ENCODE results near the gene L3MBTL3.

L3MBTL3 gene

DNA sequence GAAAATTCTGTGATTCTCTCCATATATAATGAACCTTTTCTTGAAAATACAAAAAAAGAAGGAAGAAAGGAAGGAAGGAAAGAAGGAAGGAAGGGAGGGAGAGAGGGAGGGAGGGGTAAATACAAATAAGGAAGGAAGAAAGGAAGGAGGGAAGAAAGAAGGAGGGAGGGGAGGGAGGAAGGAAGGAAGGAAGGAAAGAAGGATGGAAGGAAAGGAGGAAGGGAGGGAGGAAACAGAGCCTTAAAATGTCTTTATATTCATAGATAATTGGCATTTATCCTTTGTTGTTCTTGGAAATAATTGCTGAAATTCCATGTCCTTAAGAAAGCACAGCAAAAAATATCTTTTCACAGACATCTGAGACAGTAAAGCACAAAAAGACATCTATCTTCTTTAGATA lies 164.1 kb downstream of the L3MBTL3 start:
- no peak for TF ChIP-seq ZFX (IDR thresholded peaks at IDR 0.05; ENCODE audit: borderline replicate concordance)
- TF ChIP-seq, protein P1, sequence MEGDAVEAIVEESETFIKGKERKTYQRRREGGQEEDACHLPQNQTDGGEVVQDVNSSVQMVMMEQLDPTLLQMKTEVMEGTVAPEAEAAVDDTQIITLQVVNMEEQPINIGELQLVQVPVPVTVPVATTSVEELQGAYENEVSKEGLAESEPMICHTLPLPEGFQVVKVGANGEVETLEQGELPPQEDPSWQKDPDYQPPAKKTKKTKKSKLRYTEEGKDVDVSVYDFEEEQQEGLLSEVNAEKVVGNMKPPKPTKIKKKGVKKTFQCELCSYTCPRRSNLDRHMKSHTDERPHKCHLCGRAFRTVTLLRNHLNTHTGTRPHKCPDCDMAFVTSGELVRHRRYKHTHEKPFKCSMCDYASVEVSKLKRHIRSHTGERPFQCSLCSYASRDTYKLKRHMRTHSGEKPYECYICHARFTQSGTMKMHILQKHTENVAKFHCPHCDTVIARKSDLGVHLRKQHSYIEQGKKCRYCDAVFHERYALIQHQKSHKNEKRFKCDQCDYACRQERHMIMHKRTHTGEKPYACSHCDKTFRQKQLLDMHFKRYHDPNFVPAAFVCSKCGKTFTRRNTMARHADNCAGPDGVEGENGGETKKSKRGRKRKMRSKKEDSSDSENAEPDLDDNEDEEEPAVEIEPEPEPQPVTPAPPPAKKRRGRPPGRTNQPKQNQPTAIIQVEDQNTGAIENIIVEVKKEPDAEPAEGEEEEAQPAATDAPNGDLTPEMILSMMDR (IDR thresholded peaks at IDR 0.05): no peak
- H3K27ac ChIP-seq: no peak overlapping the region

DNA sequence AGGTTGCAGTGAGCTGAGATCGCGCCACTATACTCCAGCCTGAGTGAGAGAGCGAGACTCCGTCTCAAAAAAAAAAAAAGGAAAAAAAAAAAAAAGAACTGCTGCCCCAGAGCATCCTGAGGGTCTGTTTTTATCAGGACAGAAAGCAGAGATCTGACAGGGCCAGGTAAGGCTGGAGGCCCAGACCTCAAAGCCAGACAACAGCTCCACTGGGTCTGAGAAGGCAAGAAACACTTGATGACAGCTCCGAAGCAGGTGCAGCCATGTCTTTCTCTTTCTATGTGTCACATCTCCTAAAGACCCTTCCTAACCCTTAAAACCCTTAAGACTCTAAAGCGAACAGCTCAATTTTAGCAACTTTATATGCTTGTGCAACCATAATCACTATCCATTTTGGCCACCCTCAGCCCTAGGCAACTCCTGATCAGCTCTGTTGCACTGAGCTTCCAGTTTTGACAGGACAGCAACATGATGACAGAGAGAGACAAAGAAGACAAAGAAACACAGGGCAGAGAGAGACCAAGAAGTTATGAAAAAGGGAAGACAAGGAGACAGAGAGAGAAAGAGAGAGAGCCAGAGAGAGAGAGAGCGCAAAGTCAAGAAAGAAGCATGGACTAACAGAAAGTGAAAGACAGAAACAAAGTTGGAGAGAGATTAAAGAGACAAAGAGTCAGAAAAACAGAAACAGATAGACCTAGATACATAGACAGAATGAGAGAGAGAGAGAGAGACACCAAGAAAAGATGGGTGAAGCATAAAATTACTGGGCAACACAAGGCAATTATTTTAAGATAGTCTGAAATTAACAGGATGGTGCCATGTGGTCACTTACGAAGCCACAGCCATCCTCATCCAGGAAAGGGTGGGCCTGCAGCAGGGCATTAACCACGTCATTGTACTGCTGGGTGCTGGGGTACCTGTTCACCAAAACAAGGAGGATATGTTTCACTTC lies 165.2 kb downstream of the L3MBTL3 start:
- no peak for TF ChIP-seq ZFX (IDR thresholded peaks at IDR 0.05; ENCODE audit: borderline replicate concordance)
- TF ChIP-seq, protein P1 (IDR thresholded peaks at IDR 0.05): no peak
- H3K27ac ChIP-seq: no peak overlapping the region

DNA sequence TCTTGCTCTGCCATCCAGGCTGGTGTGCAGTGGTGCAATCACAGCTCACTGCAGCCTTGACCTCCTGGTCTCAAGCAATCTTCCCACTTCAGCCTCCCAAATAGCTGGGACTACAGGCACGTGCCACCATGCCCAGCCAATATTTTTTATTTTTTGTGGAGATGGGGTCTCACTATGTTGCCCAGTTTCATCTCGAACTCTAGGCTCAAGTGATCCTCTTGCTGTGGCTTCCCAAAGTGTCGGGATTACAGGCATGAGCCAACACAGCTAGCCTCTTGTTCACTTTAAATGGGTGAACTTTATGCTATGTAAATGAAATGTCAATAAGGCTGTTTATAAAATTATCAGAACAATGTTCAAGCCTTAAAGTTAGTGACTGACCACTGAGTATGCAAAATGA lies 167.3 kb downstream of the L3MBTL3 start:
- no peak overlapping the region for H3K27ac ChIP-seq
- TF ChIP-seq ZFX (IDR thresholded peaks at IDR 0.05; ENCODE audit: borderline replicate concordance): no peak
- TF ChIP-seq, protein P1 (IDR thresholded peaks at IDR 0.05): no peak

DNA sequence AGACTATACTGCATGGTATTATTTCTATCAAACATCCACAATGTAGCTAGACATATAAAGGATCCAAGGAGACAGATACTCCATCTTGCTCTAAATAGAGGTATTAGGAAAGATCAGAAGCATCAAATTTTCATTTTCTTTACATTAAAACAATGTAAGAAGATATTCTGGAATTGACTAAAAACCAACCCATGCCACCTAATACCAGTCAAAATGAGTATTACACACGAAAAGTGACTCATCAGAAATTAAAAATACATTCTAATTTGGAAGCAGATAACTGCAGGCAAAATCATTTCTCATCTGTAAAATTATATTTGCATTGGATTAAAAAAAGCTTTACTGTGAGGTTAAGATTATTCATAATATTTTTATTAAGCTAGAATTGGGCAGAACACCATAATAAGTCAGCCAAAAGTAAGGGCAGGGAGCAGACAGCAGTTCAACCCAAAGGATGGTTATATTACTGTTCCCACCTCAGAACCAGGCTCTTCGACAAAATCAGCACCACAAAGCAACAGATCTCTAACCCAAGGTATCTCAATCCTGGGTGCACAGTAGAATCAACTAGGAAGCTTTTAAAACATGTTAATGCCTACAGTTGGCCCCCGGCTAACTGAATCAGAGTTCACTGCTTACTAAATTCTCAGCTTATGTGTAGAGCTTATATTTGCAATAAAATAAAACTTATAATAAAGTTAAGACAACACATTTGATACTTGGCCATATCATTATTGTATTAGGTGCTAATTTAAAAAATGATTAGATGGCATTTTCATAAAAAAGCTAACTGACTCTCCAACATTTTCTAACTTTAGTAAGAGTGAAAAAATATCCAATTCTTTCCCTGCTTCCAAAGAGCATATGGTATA lies 169.2 kb downstream of the L3MBTL3 start:
- no peak overlapping the region for H3K27ac ChIP-seq
- TF ChIP-seq ZFX (IDR thresholded peaks at IDR 0.05; ENCODE audit: borderline replicate concordance): no peak
- TF ChIP-seq, protein P1 (IDR thresholded peaks at IDR 0.05): no peak

DNA sequence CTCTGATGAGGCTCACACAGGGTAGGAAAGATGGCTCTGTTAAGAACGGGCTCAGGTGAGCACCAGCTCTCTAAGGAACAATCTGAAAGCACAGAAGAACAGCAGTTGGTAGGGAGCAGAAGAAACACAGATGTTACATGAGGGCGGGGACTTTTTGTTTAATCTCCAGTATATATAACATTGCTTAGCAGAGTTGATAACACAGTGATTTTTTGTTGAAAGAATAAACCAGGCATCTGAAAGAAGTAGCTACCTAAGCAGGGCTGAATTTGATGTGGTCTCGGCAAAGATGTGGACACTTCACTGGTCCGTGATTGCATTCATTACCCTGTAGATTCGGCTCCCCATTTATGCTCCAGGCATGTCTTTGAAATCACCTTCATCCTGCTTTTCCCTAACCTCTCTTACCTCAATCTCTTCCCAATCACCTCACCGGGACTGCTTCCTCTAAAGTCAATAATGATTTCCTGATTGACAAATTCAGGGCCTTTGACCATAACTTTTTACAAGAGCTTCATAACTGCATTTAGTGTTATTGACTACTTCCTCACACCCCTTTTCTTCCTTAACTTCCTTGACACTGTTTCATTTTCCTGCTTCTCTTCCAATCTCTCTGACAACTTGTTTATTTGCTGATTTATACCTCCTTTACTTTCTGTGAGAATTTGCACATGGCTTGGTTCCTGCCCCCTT lies 170.0 kb downstream of the L3MBTL3 start:
- TF ChIP-seq ZFX (IDR thresholded peaks at IDR 0.05; ENCODE audit: borderline replicate concordance): no peak
- TF ChIP-seq, protein P1 (IDR thresholded peaks at IDR 0.05): no peak
- H3K27ac ChIP-seq: no peak overlapping the region

DNA sequence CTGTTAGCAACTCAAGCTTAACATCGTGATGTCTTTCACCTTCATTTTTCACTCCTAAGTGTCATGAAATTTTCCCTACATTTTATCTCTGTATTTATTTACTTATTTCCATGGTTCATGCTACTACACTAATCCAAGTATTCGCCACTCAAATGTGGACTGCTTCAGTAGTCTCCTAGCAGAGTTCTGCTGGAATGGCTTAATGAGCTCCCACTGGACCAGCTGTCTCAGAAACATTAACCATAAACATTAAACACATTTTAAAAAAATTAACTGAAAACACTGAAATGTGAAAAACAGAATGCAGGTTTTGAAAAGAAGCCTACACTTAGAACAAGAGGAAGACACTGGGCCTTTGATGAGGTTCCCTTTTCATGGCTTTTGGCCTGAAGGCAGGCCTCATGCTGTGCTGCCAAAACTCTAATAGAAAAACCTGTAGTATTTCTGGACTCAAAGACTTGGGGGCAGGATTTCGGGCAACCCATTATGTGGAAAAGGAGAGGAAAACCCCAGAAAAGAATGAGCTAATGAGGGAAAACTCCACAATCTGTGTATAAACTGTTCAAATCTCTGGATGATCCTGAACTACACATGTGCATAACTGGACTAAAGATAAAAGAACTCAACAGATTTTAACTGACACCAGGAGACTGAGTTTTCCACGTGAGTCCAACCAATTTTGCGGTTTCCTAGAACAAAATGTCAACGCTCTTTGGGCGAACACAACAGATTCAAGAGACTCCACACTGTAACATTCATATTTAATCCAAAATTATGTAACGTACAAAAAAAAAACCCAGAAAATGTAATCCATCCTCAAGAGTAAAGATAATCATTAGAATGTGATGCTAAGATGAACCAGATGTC lies 171.4 kb downstream of the L3MBTL3 start:
- no peak for TF ChIP-seq ZFX (IDR thresholded peaks at IDR 0.05; ENCODE audit: borderline replicate concordance)
- TF ChIP-seq, protein P1 (IDR thresholded peaks at IDR 0.05): no peak
- H3K27ac ChIP-seq: no peak overlapping the region

Data from 22Rv1 (cell line).